Duodenal mucosa (tissue), 2 donors: ENCODE measurements around the gene MMP2.
A peak's percentile ranks its signal among the peaks of the same experiment; 100 is the strongest.

ENCODE experiments used
- H3K27ac ChIP-seq: one replicate; pipeline ENCODE4 v1.7.0; 2013; ENCODE audit warnings: low read depth, low read length
- H3K27me3 ChIP-seq, 2 donors: one replicate each; pipeline ENCODE4 v1.7.0; 2013; ENCODE audit warnings: low read length in 2 of 2, control low read depth in 1 of 2; ENCODE audit not compliant: insufficient read depth in 2 of 2, control insufficient read depth in 1 of 2
- H3K36me3 ChIP-seq, 2 donors: one replicate each; pipeline ENCODE4 v1.7.0; 2013; ENCODE audit warnings: low read length in 2 of 2, control low read depth in 1 of 2; ENCODE audit not compliant: insufficient read depth in 2 of 2, control insufficient read depth in 1 of 2
- H3K4me1 ChIP-seq, 2 donors: one replicate each; pipeline ENCODE4 v1.7.0; 2013; ENCODE audit warnings: low read length in 2 of 2, control low read depth in 1 of 2; ENCODE audit not compliant: insufficient read depth in 2 of 2, control insufficient read depth in 1 of 2
- H3K4me3 ChIP-seq, 2 donors: one replicate each; pipeline ENCODE4 v1.7.0; 2013; ENCODE audit warnings: low read length in 2 of 2, low read depth in 1 of 2
- H3K9ac ChIP-seq, 2 donors: one replicate each; pipeline ENCODE4 v1.7.0; 2013; ENCODE audit warnings: low read length in 2 of 2, low read depth in 1 of 2
- H3K9me3 ChIP-seq, 2 donors: one replicate each; pipeline ENCODE4 v1.7.0; 2013; ENCODE audit warnings: low read length in 2 of 2, control low read depth in 1 of 2; ENCODE audit not compliant: control insufficient read depth in 1 of 2

Gene MMP2

DNA sequence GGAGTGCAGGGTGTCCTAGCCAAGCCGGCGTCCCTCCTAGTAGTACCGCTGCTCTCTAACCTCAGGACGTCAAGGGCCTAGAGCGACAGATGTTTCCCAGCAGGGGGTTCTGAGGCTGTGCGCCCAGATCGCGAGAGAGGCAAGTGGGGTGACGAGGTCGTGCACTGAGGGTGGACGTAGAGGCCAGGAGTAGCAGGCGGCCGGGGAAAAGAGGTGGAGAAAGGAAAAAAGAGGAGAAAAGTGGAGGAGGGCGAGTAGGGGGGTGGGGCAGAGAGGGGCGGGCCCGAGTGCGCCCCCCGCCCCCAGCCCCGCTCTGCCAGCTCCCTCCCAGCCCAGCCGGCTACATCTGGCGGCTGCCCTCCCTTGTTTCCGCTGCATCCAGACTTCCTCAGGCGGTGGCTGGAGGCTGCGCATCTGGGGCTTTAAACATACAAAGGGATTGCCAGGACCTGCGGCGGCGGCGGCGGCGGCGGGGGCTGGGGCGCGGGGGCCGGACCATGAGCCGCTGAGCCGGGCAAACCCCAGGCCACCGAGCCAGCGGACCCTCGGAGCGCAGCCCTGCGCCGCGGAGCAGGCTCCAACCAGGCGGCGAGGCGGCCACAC, at the start of gene MMP2:
Gene MMP2, plus strand, starts transcription at position 372 of the 603 bp plus-strand sequence. CDS start 282 bp downstream, outside the sequence.
- Histone ChIP-seq H3K27ac (peak within 1 kb of the TSS; percentile 71), H3K9ac (peak within 1 kb of the TSS; percentile 43 to 51), H3K27me3 (peaks cover 11 to 26% of the 10 kb centered on the region in 2 donors), H3K36me3 (no peaks in the 10 kb centered on the region), H3K9me3 (no peaks in the 10 kb centered on the region), H3K4me3 (peak within 1 kb of the TSS; percentile 58 to 60), H3K4me1 (no peaks in the 10 kb centered on the region)

DNA sequence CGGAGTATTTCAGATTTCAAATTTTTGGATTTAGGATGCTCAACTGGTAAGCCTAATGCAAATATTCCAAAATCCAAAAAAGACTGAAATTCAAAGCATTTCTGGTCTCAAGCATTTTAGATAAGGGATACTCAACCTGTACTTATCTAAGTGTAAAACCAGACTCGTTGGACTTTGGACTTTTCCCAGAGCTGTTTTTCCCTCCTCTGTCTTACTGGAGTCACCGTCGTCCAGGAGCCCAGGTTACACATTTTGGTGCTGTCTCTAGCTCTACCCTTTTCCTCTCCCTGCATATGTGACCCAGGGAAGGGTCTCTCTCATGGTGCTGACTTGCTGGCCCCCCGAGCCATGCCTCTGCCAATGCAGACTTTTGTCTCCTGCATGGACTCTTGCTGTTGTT, 46.0 kb upstream of the MMP2 start:
- Histone ChIP-seq H3K9ac (no peak overlapping the region), H3K9me3 (no peaks in the 10 kb centered on the region), H3K27ac (no peak overlapping the region), H3K27me3 (peaks cover 0 to 3% of the 10 kb centered on the region in 2 donors), H3K36me3 (no peaks in the 10 kb centered on the region), H3K4me3 (no peak overlapping the region), H3K4me1 (peaks cover 5 to 6% of the 10 kb centered on the region in 2 donors)

DNA sequence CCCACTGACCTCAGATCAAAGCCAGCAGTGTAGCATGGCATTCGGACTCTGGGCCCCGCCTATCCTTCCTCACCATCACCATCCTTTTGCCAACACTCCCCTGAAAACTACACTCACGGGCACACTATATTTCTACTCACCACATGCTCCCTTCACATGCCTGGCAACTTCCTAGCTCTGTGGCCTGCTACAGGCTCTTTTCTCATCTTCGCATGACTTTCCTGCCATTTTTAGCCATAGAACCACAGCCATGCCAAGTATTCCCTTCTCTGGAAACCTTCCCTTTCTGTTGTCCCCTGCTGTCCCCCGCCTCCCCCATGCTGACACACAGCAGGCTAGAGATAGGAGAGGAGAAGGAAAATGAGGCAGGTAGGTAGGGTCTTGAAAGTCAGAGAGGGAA, 45.5 kb upstream of the MMP2 start:
- Histone ChIP-seq H3K27ac (no peak overlapping the region), H3K27me3 (peaks cover 0 to 3% of the 10 kb centered on the region in 2 donors), H3K9me3 (no peaks in the 10 kb centered on the region), H3K4me1 (peaks cover 5 to 6% of the 10 kb centered on the region in 2 donors), H3K4me3 (no peak overlapping the region), H3K36me3 (no peaks in the 10 kb centered on the region), H3K9ac (no peak overlapping the region)

DNA sequence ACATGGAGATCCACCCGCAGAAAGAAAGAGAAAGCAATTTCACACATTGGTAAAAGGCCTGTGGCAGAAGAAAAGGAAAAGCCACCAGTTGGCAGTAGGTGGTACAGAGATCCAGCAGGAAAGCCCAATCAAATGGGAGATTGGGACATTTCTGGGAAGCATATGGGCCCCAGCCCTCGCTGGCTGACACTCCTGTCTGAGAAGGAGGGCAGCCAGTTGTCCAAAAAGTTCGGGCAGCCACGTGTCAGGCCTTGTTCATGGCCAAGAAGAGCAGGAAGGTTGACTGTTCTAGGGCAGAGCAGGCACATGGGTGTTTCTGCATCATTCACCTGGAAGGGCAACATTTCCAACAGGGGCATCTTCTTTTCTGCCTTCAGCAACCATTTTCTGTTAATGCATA, 45.0 kb upstream of the MMP2 start:
- Histone ChIP-seq H3K27me3 (peaks cover 0 to 3% of the 10 kb centered on the region in 2 donors), H3K9me3 (no peaks in the 10 kb centered on the region), H3K27ac (no peak overlapping the region), H3K4me1 (peaks cover 5 to 6% of the 10 kb centered on the region in 2 donors), H3K9ac (no peak overlapping the region), H3K36me3 (no peaks in the 10 kb centered on the region), H3K4me3 (no peak overlapping the region)

DNA sequence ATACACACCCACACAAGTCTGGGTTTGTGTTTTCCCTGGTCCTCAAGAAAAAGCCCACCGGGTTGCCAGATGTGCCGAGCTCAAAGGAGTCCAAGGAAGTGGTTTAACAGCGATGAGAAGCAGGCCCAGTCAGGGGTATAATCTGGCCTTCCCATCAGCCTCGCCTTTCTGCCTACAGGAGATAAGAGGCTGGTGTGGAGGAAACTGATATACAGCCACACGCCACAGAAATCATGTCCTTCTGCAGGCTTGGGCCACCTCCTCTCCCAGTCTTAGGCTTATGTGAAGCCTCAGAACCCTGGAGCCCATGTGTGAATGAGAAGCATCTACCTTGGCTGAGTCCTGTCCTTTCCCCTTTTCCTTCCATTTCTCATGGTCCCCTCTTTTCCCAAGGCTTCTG, 43.6 kb upstream of the MMP2 start:
- Histone ChIP-seq H3K9me3 (no peaks in the 10 kb centered on the region), H3K4me3 (no peak overlapping the region), H3K27ac (no peak overlapping the region), H3K9ac (no peak overlapping the region), H3K36me3 (no peaks in the 10 kb centered on the region), H3K27me3 (peaks cover 0 to 3% of the 10 kb centered on the region in 2 donors), H3K4me1 (peaks cover 5 to 6% of the 10 kb centered on the region in 2 donors)

DNA sequence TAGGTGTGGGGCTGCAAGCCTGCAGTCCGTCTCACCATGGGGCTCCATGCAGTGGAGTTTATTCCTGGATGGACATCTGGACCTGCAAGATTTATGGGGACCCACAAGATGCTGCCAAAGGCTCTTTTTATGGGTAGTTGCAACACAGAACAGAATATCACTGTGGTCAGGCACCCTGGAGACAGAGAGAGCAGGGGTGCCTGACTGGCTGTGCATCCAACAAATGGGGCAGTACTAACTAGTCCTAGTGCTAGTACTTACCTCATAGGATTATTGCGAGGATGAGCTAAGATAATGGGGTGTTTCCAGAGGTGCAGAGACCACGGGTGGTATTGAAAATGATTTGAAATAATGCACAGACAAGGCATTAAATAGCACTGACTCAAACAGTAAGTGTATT, 42.4 kb upstream of the MMP2 start:
- H3K4me3 ChIP-seq: no peak overlapping the region
- H3K36me3 ChIP-seq: no peaks in the 10 kb centered on the region
- peaks cover 5 to 6% of the 10 kb centered on the region in 2 donors for H3K4me1 ChIP-seq
- H3K27me3 ChIP-seq: peaks cover 0 to 3% of the 10 kb centered on the region in 2 donors
- H3K9me3 ChIP-seq: no peaks in the 10 kb centered on the region
- H3K27ac ChIP-seq: no peak overlapping the region
- H3K9ac ChIP-seq: no peak overlapping the region

DNA sequence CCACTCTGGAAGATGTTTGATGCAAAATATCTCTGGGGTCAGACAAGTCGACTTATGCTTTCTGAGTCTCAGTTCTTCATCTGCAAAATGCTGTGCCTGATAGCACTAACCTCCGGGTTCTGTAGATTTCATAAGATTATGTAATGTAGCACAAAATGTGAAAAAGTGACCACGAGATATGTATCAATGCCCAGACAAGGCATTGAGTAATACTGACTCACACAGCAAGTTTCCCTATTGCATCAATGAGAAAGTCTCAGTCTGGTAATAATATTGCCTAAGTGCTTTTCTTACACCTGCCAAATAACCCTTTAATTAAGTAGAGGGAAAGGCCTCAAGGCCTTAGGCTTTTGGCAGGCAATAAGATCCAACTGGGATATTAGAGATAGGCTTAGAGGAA, 41.4 kb upstream of the MMP2 start:
- no peak overlapping the region for H3K27ac ChIP-seq
- no peak overlapping the region for H3K4me3 ChIP-seq
- peaks cover 0 to 3% of the 10 kb centered on the region in 2 donors for H3K27me3 ChIP-seq

DNA sequence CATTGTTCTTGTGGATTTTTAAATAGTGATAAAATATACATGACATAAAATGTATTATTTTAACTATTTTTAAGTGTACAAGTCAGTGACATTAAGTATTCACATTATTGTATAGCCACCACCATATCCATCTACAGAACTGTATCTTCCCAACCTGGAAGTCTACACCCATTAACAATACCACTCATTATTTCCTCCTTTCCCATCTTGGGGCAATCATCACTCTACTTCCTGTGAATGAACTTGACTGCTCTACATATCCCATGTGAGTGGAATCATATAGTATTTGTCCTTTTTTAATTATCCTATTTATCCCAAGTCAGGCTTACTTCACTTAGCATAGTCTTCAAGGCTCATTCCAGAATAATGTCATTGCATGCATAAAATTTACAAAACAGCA, 40.7 kb upstream of the MMP2 start:
- no peaks in the 10 kb centered on the region for H3K36me3 ChIP-seq
- H3K27ac ChIP-seq: no peak overlapping the region
- no peak overlapping the region for H3K9ac ChIP-seq
- H3K4me1 ChIP-seq: peaks cover 0 to 3% of the 10 kb centered on the region in 2 donors
- peaks cover 0 to 3% of the 10 kb centered on the region in 2 donors for H3K27me3 ChIP-seq
- H3K9me3 ChIP-seq: no peaks in the 10 kb centered on the region
- no peak overlapping the region for H3K4me3 ChIP-seq

More for the DNA sequence above, 41.4 kb upstream of the MMP2 start:
- H3K36me3 ChIP-seq: no peaks in the 10 kb centered on the region
- no peak overlapping the region for H3K9ac ChIP-seq
- H3K4me1 ChIP-seq: peaks cover 5 to 6% of the 10 kb centered on the region in 2 donors
- no peaks in the 10 kb centered on the region for H3K9me3 ChIP-seq

DNA sequence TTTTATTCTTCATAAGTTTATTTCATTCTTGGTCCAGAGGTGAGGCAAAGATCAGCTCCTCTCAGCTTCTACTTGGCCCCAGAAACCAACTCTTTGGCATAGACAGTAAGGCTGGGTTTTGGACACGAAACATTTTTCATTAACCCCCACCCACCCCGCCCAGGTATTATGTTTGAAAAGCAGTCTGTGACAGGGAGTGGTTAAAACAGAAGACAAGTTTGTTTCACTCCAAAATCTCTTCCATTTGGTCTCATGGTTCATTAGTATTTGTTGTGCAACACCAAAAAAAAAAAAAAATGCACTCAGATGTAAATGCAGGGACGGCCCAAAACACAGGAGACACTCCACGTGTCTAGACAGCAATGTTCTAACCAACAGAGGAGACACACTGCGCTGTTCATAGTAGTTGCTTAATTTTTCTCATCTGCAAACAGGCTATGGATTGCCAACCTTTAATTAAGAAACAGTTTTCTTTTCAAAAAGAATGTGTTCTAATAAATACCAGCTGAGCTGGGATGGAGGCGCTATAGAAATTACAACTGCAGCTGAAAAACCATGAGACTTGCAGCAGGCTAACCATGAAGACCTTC, 39.8 kb upstream of the MMP2 start:
- H3K27me3 ChIP-seq: peaks cover 0 to 3% of the 10 kb centered on the region in 2 donors
- H3K27ac ChIP-seq: no peak overlapping the region
- H3K4me3 ChIP-seq: no peak overlapping the region
- no peaks in the 10 kb centered on the region for H3K36me3 ChIP-seq
- H3K9me3 ChIP-seq: no peaks in the 10 kb centered on the region
- H3K9ac ChIP-seq: no peak overlapping the region
- H3K4me1 ChIP-seq: no peaks in the 10 kb centered on the region

DNA sequence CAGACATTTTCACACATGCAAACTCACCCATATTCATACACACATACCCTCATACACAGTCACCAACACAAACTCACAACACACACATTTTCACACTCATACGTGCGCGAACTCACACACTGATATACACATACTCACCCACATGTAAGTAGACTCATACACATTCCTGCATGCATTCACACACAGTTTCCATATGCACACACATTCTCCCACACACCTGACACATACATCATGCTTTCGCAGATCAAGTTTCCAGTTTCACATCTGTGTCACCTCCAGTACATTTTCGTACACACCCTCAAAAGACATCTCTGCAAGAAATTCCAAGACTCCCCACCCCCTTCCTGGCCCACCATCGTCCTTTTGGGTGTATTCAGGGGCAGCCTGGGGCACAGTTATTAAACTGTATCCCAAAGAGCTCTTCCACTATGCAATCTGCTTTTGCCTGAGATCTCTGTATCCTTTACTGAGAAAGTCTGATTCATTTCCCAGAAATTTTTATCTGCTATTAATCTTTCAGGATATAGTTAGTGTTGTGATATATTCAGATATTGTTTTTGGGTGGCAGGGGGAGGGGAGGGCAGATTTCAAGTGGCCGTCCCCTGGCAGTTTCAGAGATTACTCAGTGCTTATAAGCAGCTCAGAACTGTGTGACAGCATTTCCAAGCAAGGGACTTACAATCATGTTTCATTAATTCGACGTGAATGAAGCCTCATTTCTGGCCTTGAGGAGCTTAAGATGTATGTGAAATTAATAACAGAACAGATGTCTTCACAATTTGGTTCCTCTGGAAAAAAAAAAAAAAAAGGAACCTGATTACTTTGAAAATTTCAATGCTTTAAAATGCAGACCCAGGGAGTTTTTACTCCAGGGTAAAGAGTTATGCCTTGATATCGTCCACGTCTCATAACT, 35.3 kb upstream of the MMP2 start:
- H3K9me3 ChIP-seq: no peaks in the 10 kb centered on the region
- no peak overlapping the region for H3K4me3 ChIP-seq
- H3K27ac ChIP-seq: no peak overlapping the region
- H3K27me3 ChIP-seq: no peaks in the 10 kb centered on the region
- no peaks in the 10 kb centered on the region for H3K4me1 ChIP-seq
- H3K9ac ChIP-seq: no peak overlapping the region
- H3K36me3 ChIP-seq: no peaks in the 10 kb centered on the region
